Measurements from ENCODE around the gene KRTAP4-2.
"Not testable (repeated sequence)": the region's sequence is repeated elsewhere in the genome, so short reads cannot be mapped to it uniquely, and the experiment has no call there.

The KRTAP4-2 gene

DNA sequence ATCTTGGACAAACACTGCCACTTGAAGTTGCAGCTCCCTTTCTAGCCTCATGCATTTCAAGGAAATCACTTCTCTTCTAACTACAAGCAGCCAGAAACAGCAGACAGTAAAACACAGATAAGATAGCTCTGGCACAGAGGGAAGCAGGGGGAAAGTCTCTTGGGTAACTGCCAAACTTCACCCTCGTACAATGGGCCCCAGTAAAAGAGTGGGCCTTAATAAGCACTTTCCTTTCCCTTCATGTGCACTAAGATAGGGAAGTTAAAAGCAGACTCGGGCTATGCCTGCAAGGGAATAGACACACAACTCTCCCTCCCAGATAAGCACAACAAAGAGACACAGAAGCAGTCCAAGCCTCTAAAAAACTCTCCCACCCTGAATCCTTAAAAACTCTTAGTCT, 24.2 kb downstream of the KRTAP4-2 start:
- no peak overlapping the region for H3K27ac ChIP-seq
- H3K9me3 ChIP-seq (ENCODE audit: severe bottlenecking): no peaks in the 10 kb centered on the region
- H3K4me3 ChIP-seq (ENCODE audit: low read depth, low read length): no peak overlapping the region
- no peaks in the 10 kb centered on the region for H3K36me3 ChIP-seq
- H3K27me3 ChIP-seq (ENCODE audit: insufficient read depth, low read depth, severe bottlenecking): peaks cover 91% of the 10 kb centered on the region
- DNase-seq: no peak
- TF ChIP-seq, protein P1, sequence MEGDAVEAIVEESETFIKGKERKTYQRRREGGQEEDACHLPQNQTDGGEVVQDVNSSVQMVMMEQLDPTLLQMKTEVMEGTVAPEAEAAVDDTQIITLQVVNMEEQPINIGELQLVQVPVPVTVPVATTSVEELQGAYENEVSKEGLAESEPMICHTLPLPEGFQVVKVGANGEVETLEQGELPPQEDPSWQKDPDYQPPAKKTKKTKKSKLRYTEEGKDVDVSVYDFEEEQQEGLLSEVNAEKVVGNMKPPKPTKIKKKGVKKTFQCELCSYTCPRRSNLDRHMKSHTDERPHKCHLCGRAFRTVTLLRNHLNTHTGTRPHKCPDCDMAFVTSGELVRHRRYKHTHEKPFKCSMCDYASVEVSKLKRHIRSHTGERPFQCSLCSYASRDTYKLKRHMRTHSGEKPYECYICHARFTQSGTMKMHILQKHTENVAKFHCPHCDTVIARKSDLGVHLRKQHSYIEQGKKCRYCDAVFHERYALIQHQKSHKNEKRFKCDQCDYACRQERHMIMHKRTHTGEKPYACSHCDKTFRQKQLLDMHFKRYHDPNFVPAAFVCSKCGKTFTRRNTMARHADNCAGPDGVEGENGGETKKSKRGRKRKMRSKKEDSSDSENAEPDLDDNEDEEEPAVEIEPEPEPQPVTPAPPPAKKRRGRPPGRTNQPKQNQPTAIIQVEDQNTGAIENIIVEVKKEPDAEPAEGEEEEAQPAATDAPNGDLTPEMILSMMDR (IDR thresholded peaks at IDR 0.05; ENCODE audit: low read depth, low read length): no peak

DNA sequence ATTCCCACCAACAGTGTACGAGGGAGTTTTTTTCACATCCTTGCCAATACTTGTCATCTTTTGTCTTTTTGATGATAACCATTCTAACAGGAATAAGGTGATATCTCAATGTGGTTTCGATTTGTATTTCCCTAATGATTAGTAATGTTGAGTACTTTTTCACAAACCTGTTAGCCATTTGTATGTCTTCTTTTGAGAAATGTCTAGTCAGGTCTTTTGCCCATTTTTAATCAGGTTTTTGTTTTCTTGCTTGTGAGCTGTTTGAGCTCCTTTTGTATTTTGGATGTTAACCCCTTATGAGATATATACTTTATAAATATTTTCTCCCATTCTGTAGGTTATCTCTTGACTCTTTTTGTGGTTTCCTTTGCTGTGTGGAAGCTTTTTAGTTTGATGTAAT, 26.5 kb downstream of the KRTAP4-2 start:
- H3K36me3 ChIP-seq: no peaks in the 10 kb centered on the region
- peaks cover 90% of the 10 kb centered on the region for H3K27me3 ChIP-seq (ENCODE audit: insufficient read depth, low read depth, severe bottlenecking)
- TF ChIP-seq, protein P1 (IDR thresholded peaks at IDR 0.05; ENCODE audit: low read depth, low read length): no peak
- no peak overlapping the region for H3K27ac ChIP-seq
- H3K9me3 ChIP-seq (ENCODE audit: severe bottlenecking): no peaks in the 10 kb centered on the region
- DNase-seq: no peak
- H3K4me3 ChIP-seq (ENCODE audit: low read depth, low read length): no peak overlapping the region

DNA sequence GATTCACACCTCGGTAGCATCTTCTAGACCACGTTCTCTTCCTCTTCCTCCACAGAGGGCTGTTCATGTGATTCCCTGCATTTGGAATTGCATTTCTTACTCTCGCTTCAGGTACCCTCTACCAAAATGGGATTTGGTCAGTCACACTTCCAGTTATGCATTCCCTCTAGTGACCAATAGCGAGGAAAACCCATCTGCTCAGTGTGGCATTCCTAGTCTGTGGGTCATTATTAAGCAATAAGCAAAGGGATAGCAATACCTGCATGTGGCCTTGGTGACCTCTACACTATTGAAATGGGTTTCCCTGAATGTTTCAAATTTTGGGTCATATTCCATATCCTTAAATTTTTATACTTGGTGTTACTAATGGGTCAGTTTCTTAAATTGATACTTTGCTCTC, 28.0 kb downstream of the KRTAP4-2 start:
- H3K9me3 ChIP-seq (ENCODE audit: severe bottlenecking): no peaks in the 10 kb centered on the region
- H3K27ac ChIP-seq: no peak overlapping the region
- DNase-seq: no peak
- H3K36me3 ChIP-seq: no peaks in the 10 kb centered on the region
- TF ChIP-seq, protein P1 (IDR thresholded peaks at IDR 0.05; ENCODE audit: low read depth, low read length): no peak
- H3K27me3 ChIP-seq (ENCODE audit: insufficient read depth, low read depth, severe bottlenecking): peaks cover 90% of the 10 kb centered on the region
- H3K4me3 ChIP-seq (ENCODE audit: low read depth, low read length): no peak overlapping the region

DNA sequence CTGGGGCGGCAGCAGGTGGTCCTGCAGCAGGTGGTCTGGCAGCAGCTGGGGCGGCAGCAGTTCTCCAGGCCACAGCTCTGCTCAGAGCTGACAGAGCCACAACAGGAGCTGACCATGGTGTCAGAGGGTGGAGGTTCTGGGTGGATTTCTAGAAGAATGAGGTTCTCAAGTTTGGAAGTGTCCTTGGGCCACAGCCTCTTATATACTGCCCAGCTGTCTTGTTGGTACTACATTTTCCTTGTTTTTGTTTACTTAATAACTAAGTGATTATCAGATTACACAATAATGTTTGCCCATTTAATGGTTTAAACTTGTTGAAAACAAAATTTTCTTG, 28.4 kb downstream of the KRTAP4-2 start, which contains the start of gene KRTAP4-5:
Gene KRTAP4-5 (minus strand): TSS at position 174 of the 334 bp plus-strand sequence. CDS start 58 bp downstream, at position 116.
- TF ChIP-seq, protein P1 (IDR thresholded peaks at IDR 0.05; ENCODE audit: low read depth, low read length): no peak
- Histone ChIP-seq H3K36me3 (no peaks in the 10 kb centered on the region), H3K27ac (no peak within 1 kb of the TSS), H3K4me3 (ENCODE audit: low read depth, low read length) (no peak within 1 kb of the TSS), H3K9me3 (ENCODE audit: severe bottlenecking) (no peaks in the 10 kb centered on the region), H3K27me3 (ENCODE audit: insufficient read depth, low read depth, severe bottlenecking) (peaks cover 90% of the 10 kb centered on the region)
- no peak for DNase-seq

DNA sequence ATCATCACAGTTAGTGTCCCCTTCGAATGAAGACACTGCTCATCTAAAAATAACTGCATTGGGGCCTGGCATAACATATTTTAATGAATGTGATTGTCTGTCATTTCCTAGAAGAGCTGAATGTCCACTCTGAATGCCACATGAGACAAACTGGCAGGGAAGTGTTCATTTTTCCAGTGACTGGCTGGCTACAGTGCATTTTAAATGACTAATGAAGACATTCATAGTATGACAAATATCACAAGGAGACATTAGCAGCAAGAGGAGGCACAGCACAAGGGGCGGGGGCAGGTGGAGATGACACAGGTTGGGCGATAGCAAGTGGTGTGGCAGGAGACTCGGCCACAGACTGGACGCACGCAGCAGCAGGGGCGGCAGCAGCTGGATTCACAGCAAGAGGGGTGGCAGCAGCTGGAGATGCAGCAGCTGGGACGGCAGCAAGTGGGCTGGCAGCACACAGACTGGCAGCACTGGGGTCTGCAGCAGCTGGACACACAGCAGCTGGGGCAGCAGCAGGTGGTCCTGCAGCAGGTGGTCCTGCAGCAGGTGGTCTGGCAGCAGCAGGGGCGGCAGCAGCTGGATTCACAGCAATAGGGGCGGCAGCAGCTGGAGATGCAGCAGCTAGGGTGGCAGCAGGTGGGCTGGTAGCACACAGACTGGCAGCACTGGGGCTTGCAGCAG, 28.9 kb downstream of the KRTAP4-2 start:
- DNase-seq; H3K9me3 ChIP-seq (ENCODE audit: severe bottlenecking); H3K36me3 ChIP-seq; H3K27ac ChIP-seq; H3K4me3 ChIP-seq (ENCODE audit: low read depth, low read length): not testable (repeated sequence)
- H3K27me3 ChIP-seq (ENCODE audit: insufficient read depth, low read depth, severe bottlenecking): peaks cover 90% of the 10 kb centered on the region

DNA sequence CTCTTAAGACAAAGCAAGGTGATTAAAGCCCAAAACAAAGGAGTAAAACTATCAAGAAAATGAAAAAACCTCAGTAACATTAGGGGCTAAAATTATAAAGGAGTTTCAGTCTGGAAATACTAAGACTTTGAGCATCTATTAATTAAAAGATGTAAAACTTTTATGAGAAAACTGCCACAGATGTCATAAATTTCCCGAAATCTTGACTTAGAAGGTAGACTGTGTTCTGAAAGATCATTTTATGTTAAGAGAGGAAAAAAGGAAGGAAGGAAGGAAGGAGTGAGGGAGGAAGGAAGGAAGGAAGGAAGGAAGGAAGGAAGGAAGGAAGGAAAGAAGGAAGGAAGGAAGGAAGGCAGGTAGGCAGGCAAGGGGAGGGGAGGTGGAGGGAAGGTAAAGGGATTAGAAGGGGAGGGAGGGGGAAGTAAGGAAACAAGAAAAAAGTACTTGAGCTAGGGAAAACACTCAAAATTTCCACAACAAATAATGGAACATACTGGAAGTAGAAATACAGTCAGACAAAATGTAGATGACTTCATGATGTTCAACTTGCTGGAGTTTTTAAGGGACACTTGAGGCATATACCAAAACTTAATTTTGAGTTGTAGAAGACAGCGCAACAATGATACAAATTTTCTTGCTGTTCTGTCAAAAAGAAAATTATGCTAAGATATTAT, 30.4 kb downstream of the KRTAP4-2 start:
- Histone ChIP-seq H3K27me3 (ENCODE audit: insufficient read depth, low read depth, severe bottlenecking) (peaks cover 87% of the 10 kb centered on the region), H3K36me3 (no peaks in the 10 kb centered on the region), H3K27ac (no peak overlapping the region), H3K9me3 (ENCODE audit: severe bottlenecking) (no peaks in the 10 kb centered on the region), H3K4me3 (ENCODE audit: low read depth, low read length) (no peak overlapping the region)
- DNase-seq: no peak
- TF ChIP-seq, protein P1 (IDR thresholded peaks at IDR 0.05; ENCODE audit: low read depth, low read length): no peak
